HG02588 (cell line): Measurements from ENCODE around the gene MGAT5.

Source experiments
- ATAC-seq: cut with Tn5 transposase; IDR thresholded peaks from one replicate; pipeline ENCODE4 v1.9.1; 2021; ENCODE audit warnings: mild to moderate bottlenecking, moderate library complexity; ENCODE audit not compliant: unreplicated experiment

The MGAT5 gene

DNA sequence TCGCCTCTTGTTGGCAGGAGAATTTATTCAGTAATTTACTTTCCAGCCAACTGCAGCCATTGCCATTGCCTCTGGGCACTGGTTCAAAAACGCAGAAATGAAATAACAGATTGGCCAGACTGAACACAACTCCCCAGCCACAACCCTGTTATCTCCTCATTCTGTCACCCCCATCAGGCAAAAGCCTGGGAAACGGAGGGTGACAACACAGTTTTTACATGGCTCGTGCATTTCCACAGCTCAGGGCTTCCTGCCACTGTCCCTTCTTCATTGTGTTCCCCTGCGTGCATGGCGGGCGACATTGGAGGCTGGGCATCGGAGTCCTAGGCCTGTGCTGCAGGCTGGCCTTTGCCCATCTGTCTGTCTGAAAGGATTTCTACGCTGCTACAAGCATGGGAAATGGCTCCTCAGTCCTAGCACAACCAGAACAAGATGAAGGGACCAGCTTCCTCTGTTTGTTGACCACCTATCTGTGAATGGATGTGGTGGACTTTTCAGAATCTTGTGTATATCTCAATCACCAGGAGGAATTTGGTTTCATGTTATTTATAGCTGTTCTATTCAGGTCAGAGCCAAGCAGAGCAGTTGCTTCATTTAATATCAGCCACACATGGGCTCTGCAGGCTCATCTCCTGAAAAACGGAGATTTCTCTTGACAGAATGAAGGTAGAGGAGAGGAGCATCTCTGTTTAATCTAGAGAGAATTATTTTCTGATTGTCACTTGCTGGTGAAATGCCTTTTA is 107.0 kb downstream of the MGAT5 start:
- no peak for ATAC-seq

DNA sequence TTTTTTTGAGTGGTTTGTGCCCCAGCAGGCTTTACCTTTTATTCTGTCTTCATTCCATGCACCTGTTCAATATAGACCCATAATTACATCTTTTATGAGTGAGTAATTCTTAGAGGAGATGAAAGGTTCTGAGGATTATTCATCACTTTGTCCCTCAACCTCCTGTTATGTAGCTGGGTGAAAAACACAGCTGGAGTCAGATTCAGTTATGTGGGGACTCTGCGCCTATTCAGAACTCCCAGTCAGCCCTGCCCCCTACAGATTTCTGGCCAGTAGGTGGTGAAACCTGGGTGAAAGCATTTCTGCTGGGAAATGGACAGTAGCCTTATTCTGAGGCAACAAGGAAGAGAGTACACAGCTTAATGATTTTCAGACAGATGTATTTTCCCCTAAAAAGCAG is 107.8 kb downstream of the MGAT5 start:
- ATAC-seq: no peak

- no peak for ATAC-seq
These were observed 108.3 kb downstream of the MGAT5 start for GRCh38 chr2:134362152-134362668.

DNA sequence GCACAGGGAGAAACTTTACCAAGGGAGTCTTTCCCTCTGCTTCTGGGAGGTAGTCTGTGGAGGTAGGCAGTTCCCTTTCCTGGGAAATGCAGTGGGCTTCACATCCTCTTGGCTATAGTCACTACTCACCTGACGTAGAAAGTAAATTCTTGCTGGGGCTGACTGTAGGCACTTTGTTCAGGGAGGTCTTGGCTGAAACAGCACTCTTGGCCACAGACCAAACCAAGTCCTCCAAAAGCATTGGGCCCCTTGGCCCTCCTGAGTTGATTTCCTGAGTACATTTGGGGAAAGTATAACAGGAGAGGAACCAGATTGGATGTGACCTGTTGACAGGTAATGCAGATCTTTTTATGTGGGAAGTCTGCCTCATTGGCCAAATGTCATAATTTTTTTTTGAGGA is 108.9 kb downstream of the MGAT5 start:
- no peak for ATAC-seq

DNA sequence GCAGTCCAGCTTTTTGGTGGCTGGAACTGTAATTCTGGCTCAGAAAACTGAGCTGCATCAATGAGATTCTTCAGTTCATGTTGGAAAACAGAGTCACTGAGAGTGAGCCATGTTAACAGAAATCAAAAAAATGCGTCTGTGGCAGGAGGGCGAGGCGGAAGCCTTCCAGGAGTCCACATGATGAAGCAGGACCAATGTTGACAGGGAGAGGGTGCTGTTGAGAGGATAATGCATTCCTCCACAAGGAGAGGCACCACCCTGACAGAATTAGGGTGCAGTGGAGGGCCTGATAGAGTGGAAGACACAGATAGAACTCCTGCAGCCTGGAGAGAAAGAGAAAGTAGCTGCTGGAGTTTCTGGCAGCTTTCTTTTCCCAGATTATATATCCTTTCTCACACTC is 111.5 kb downstream of the MGAT5 start:
- ATAC-seq: no peak

DNA sequence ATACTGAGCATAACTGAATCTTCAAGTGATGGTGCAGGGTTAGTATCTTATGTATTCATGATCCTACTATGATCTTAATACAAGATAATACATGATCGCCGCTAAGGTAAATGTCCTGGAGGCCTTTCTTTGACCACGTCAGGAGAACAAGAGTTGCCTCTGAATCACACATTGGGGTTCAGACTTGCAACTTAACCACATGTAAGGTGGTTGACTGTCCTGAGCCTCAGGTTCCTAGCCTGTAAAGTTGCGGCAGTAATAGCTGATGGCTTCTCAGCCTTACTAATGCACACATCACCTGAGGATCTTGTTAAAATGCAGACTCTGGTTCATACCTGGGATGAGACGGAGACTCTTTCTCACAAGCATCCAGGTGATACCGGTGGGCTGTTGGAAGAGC is 112.5 kb downstream of the MGAT5 start:
- no peak for ATAC-seq

- ATAC-seq: no peak
These were observed 113.3 kb downstream of the MGAT5 start for GRCh38 chr2:134367213-134367612.

- no peak for ATAC-seq
These were observed 114.3 kb downstream of the MGAT5 start for GRCh38 chr2:134368009-134368817.

DNA sequence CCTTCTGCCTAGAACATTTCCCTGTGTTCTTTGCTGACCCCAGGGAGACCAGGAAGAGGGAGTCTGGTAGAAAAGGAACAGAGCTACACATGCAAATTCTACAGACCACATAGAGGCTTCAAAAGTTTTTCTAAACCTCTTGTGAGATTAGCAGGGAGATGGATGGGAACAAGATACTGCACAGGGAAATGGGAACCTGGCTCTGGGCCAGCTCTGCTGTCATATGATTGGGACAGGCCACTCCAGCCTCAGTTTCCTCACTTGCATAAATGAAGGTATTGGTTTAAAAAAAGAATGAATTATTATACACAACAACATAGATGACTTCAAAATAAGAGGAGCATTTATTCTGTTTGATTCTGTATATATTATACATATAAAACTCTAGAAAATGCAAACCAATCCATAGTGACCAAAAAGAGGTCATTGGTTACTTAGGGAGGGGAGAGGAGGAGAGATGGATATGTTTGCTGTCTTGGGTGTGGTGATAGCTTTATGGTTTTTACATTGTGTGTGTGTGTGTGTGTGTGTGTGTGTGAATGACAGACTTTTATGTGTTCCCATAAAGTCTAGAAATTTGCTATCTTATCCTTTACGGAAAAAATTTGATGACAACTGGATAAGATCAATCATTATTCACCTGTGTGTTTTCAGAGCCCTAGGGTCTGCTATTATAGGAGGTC is 115.5 kb downstream of the MGAT5 start:
- no peak for ATAC-seq

DNA sequence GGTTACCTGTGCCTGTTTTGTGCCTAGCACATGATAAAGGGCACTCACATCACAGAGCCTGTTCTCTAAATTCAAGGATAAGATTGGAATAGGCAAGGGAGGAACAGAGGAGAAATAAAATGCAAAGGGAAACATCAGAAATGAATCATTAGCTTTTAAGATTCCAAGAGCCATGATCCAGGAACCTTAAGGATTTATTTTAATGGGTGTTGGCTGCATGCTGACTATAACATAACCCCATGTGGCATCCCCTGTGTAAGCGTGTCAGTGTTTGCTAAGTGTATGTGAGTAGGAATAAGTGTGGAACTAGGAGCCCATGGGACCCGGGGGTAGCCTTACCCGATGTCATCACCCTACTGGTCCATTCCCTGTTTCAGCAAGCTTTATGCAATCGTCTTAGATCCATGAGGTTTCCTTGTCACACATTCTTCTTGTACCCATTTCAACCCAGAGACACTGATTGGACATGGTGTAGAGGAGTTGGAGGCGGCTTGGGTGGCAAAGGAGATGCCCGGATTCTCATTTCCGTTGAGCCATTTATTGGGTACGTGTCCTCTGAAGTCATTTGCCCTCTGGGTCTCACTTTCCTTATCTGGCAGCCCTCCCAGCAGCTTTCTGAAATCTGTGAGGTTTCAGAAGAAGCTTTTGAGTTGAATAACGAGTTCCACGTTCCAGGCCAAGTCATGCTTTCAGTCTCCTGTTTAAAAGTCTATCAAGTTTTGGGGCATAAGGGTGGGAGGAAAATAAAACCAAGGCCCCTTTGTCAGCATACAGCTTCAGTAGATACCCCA is 117.0 kb downstream of the MGAT5 start:
- ATAC-seq: no peak

- no peak for ATAC-seq
These were observed 118.3 kb downstream of the MGAT5 start for GRCh38 chr2:134372141-134372540.

- ATAC-seq: no peak
These were observed 118.8 kb downstream of the MGAT5 start for GRCh38 chr2:134372611-134373131.

- ATAC-seq: no peak
These were observed 122.1 kb downstream of the MGAT5 start for GRCh38 chr2:134375935-134376334.

DNA sequence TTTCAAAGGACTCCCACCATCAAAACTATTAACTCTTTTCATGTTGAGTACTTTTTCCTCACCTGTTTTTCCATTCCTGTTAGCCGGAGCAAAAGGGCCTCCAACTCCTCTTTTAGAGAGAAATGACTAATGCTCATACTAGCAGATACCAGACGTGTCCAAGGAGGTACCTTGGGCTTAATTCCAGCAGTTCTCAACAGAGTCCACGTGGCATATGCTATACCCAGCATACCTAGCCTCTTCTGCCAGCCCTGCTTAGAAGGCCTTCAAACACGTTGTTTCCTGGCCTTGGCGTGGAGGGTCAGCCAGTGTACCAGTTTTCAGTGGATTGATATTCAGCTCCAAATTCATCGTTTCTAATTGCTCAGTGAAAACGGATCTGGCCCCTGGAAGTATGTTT is 123.9 kb downstream of the MGAT5 start:
- no peak for ATAC-seq

- ATAC-seq: no peak
These were observed 125.4 kb downstream of the MGAT5 start for GRCh38 chr2:134379293-134379692.

DNA sequence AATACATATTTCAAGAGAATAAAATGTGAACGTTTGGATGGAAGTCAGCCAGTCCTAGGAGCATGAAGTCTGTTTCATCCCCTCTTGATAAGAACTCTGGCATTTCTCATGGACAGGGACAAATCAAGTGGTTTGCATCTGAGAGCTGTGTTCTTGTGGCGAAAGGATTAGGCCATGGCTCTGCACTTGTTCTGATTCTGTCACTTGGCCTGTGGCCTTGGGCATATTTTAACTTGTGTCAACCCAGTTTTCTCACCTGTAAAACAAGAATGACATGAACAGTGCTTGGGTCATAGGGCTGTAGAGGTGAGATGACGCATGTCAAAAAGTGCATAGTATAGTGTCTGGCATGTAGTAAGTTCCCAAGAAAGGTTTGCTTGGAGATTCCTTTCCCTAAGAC is 125.8 kb downstream of the MGAT5 start:
- ATAC-seq: no peak

DNA sequence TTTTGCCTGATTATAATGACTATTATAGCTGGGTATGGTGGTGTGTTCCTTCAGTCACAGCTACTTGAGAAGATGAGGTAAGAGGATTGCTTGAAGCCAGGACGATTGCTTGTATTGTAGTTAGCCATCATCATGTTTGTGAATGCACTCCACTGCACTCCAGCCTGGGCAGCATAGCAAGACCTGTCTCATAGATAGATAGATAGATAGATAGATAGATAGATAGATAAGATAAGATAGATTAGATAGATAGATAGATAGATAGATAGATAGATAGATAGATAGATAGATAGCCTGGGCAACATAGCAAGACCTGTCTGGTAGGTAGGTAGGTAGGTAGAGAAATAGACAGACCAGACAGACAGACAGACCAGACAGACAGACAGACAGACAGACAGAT is 127.3 kb downstream of the MGAT5 start:
- ATAC-seq: no peak

- no peak for ATAC-seq
These were observed 130.3 kb downstream of the MGAT5 start for GRCh38 chr2:134384131-134384530.

DNA sequence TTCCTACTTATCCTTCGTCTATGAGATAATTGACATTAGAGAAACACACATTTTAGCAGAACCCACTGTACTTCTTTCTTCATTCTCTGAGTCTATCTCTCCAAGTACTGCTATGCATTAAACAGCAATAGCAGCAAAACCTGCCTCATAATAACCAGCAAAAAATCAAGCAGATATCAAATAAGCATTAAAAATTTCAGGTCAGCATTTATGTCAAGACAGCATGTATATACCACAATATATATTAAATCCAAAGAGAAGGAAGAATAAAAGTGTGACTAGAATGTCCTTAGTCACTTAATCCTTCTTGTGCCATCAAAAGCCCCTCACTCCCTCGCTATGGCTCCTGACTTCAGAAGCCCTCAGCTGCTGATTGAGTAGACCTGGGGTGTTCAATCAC is 131.3 kb downstream of the MGAT5 start:
- no peak for ATAC-seq

DNA sequence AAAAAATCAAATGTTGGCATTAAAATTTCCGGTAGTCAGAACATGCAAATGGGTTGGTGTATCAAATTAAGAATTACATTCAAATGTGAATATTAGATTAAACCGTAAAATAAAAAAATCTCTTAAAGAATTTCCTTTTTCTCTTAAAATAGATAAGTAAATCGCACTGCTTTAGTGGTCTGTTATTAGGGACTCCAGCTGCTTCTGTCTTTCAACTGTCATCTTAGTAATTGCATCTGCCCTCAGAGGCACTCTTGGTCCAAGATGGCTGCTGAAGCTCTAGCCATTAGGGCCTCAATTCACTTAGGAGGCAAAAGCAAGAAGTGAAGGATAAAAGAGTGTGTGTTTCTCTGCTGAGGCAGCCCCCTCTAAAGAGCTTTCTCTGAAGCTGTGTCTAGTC is 132.4 kb downstream of the MGAT5 start:
- ATAC-seq: no peak

DNA sequence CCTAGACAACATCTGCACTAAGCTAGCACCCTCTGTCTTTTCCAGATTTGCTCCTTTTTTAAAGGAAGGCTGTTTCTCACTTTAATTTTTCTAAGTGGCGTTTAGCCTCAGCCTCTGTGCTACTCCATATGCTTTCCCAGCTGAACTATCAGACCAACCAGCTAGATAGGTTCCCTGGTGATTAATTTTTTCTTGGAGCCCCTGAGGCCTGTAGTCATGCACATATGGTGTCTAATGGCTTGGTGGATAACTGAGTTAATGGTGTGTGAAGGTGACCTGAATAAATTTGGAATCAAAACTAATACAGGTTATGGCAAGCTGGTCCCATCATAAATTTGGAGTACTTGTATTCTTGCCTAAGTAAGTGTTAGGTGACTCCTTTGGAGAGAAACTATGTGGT is 135.5 kb downstream of the MGAT5 start:
- ATAC-seq: no peak
